MG63 (cell line): Measurements from ENCODE around the gene DAZAP1. TPM values are rescaled to one million over a fixed set of nuclear protein-coding genes. Genes with fewer than 3 reads are reported as not detected.
A peak's percentile ranks its signal among the peaks of the same experiment; 100 is the strongest.
"Not testable (repeated sequence)": the region's sequence is repeated elsewhere in the genome, so short reads cannot be mapped to it uniquely, and the experiment has no call there.

ENCODE experiments used
- DNase-seq: peaks from one replicate; pipeline ENCODE4 v3.0.0-alpha.2; 2020
- H3K27me3 ChIP-seq: fragments of 250-450 bp; sonication (Bioruptor Pico); 2 replicates; pipeline ENCODE4 v1.5.1; 2020; ENCODE audit warnings: mild to moderate bottlenecking, moderate library complexity
- H3K36me3 ChIP-seq: fragments of 250-450 bp; sonication (Bioruptor Pico); 2 replicates; pipeline ENCODE4 v1.5.1; 2020; ENCODE audit warnings: mild to moderate bottlenecking, moderate library complexity
- H3K4me3 ChIP-seq: fragments of 250-450 bp; sonication (Bioruptor Pico); 2 replicates; pipeline ENCODE4 v1.5.1; 2020; ENCODE audit warnings: mild to moderate bottlenecking, moderate library complexity
- H3K9me3 ChIP-seq: fragments of 250-450 bp; sonication (Bioruptor Pico); 2 replicates; pipeline ENCODE4 v1.5.1; 2020; ENCODE audit warnings: mild to moderate bottlenecking, moderate library complexity
- total RNA-seq: library from RNA; depleted of rRNA; stranded (reverse); fragments of >200 nt; shearing (Covaris generic); gene quantifications from 2 replicates; pipeline ENCODE4 v1.2.3, GENCODE V29; 2014; ENCODE audit warnings: low replicate concordance; rRNA removed

The DAZAP1 gene
- total RNA-seq, 1 experiment from 2014 or later, result 149 TPM

- no peaks in the 10 kb centered on the region for H3K9me3 ChIP-seq
- no peaks in the 10 kb centered on the region for H3K27me3 ChIP-seq
- H3K4me3 ChIP-seq, result no peak overlapping the region
- DNase-seq, result peak; percentile 64
- H3K36me3 ChIP-seq, result no peaks in the 10 kb centered on the region
Measured at GRCh38 chr19:1474011-1474764, 66.8 kb downstream of the DAZAP1 start.

GRCh38 chr19:1474765-1475351 is 67.5 kb downstream of the DAZAP1 start:
- H3K9me3 ChIP-seq, result no peaks in the 10 kb centered on the region
- H3K36me3 ChIP-seq, result no peaks in the 10 kb centered on the region
- H3K4me3 ChIP-seq, result no peak overlapping the region
- H3K27me3 ChIP-seq, result no peaks in the 10 kb centered on the region
- DNase-seq, result no peak

- Histone ChIP-seq H3K4me3 (no peak overlapping the region), H3K36me3 (no peaks in the 10 kb centered on the region), H3K27me3 (no peaks in the 10 kb centered on the region), H3K9me3 (no peaks in the 10 kb centered on the region)
- DNase-seq, result no peak
Measured at GRCh38 chr19:1475751-1476437, 68.5 kb downstream of the DAZAP1 start.

- H3K9me3 ChIP-seq, H3K27me3 ChIP-seq, H3K36me3 ChIP-seq, H3K4me3 ChIP-seq, DNase-seq: not testable (repeated sequence)
Measured at GRCh38 chr19:1477056-1477455, 69.7 kb downstream of the DAZAP1 start.

- DNase-seq, result peak; percentile 87
- Histone ChIP-seq H3K36me3 (no peaks in the 10 kb centered on the region), H3K27me3 (no peaks in the 10 kb centered on the region), H3K4me3 (peak within 1 kb of the TSS; percentile 74), H3K9me3 (no peaks in the 10 kb centered on the region)
Measured at GRCh38 chr19:1478934-1479707, 71.7 kb downstream of the DAZAP1 start, which contains the start of gene C19orf25. C19orf25 (minus strand) TSS chr19:1479215; CDS start chr19:1478903, 312 bp downstream.

- H3K27me3 ChIP-seq, result no peaks in the 10 kb centered on the region
- no peaks in the 10 kb centered on the region for H3K9me3 ChIP-seq
- H3K4me3 ChIP-seq, result no peak overlapping the region
- H3K36me3 ChIP-seq, result no peaks in the 10 kb centered on the region
- DNase-seq, result no peak
Measured at GRCh38 chr19:1481224-1481892, 74.0 kb downstream of the DAZAP1 start.

- no peaks in the 10 kb centered on the region for H3K36me3 ChIP-seq
- DNase-seq, result no peak
- no peak overlapping the region for H3K4me3 ChIP-seq
- H3K27me3 ChIP-seq, result no peaks in the 10 kb centered on the region
- H3K9me3 ChIP-seq, result no peaks in the 10 kb centered on the region
Measured at GRCh38 chr19:1481893-1482360, 74.5 kb downstream of the DAZAP1 start.

- Histone ChIP-seq H3K27me3 (no peaks in the 10 kb centered on the region), H3K9me3 (no peaks in the 10 kb centered on the region), H3K36me3 (no peaks in the 10 kb centered on the region), H3K4me3 (no peak overlapping the region)
- no peak for DNase-seq
Measured at GRCh38 chr19:1482361-1483130, 75.2 kb downstream of the DAZAP1 start.

- no peak for DNase-seq
- H3K4me3 ChIP-seq, result no peak overlapping the region
- H3K9me3 ChIP-seq, result no peaks in the 10 kb centered on the region
- H3K27me3 ChIP-seq, result no peaks in the 10 kb centered on the region
- H3K36me3 ChIP-seq, result no peaks in the 10 kb centered on the region
Measured at GRCh38 chr19:1483131-1483978, 76.0 kb downstream of the DAZAP1 start.

- H3K36me3 ChIP-seq, result no peaks in the 10 kb centered on the region
- H3K9me3 ChIP-seq, result no peaks in the 10 kb centered on the region
- no peaks in the 10 kb centered on the region for H3K27me3 ChIP-seq
Measured at GRCh38 chr19:1483979-1484428, 76.6 kb downstream of the DAZAP1 start.

More at GRCh38 chr19:1483979-1484428, 76.6 kb downstream of the DAZAP1 start:
- DNase-seq, result no peak
- no peak overlapping the region for H3K4me3 ChIP-seq

Other genes with a start within 250 kb of the DAZAP1 start
- gene SBNO2, start 233.3 kb upstream of the DAZAP1 start, total RNA-seq, result 15.6 and 22.7 TPM in 2 replicates
- gene STK11, start 201.8 kb upstream of the DAZAP1 start, total RNA-seq, result 43.2 and 51.5 TPM in 2 replicates
- gene CBARP, start 169.6 kb upstream of the DAZAP1 start, total RNA-seq, result 0.30 and 0.35 TPM in 2 replicates
- gene ATP5F1D, start 165.8 kb upstream of the DAZAP1 start, total RNA-seq, result 29.4 and 33.8 TPM in 2 replicates
- 4.6 and 5.7 TPM in 2 replicates for gene MIDN, start 159.0 kb upstream of the DAZAP1 start, total RNA-seq
- 64.1 and 68.5 TPM in 2 replicates for gene CIRBP, start 138.3 kb upstream of the DAZAP1 start, total RNA-seq
- gene FAM174C, start 132.1 kb upstream of the DAZAP1 start, total RNA-seq, result 32.2 and 57.2 TPM in 2 replicates
- 0.76 TPM in 1 of 2 replicates, not detected in the other for gene EFNA2, start 121.7 kb upstream of the DAZAP1 start, total RNA-seq
- 19.3 and 49.5 TPM in 2 replicates for gene NDUFS7, start 23.7 kb upstream of the DAZAP1 start, total RNA-seq
- 22.1 and 30.7 TPM in 2 replicates for gene GAMT, start 6.0 kb upstream of the DAZAP1 start, total RNA-seq
- 702 and 820 TPM in 2 replicates for gene RPS15, start 30.8 kb downstream of the DAZAP1 start, total RNA-seq
- gene APC2, start 42.5 kb downstream of the DAZAP1 start, total RNA-seq, result 0.59 and 2.0 TPM in 2 replicates
- 25.6 and 51.6 TPM in 2 replicates for gene C19orf25, start 71.6 kb downstream of the DAZAP1 start, total RNA-seq
- 0.40 and 9.0 TPM in 2 replicates for gene PCSK4, start 82.8 kb downstream of the DAZAP1 start, total RNA-seq
- gene REEP6, start 83.6 kb downstream of the DAZAP1 start, total RNA-seq, result 0.99 and 1.9 TPM in 2 replicates
- gene ADAMTSL5, start 105.4 kb downstream of the DAZAP1 start, total RNA-seq, result 1.1 TPM in 1 of 2 replicates, not detected in the other
- gene PLK5, start 116.5 kb downstream of the DAZAP1 start, total RNA-seq, result not detected in 2 replicates
- gene MEX3D, start 160.7 kb downstream of the DAZAP1 start, total RNA-seq, result 26.0 and 27.5 TPM in 2 replicates
- gene MBD3, start 185.3 kb downstream of the DAZAP1 start, total RNA-seq, result 75.8 and 119 TPM in 2 replicates
- gene UQCR11, start 197.9 kb downstream of the DAZAP1 start, total RNA-seq, result 59.5 and 192 TPM in 2 replicates
- gene TCF3, start 245.0 kb downstream of the DAZAP1 start, total RNA-seq, result 78.5 and 135 TPM in 2 replicates